ENCODE results near the gene PELI2.

Gene PELI2

DNA sequence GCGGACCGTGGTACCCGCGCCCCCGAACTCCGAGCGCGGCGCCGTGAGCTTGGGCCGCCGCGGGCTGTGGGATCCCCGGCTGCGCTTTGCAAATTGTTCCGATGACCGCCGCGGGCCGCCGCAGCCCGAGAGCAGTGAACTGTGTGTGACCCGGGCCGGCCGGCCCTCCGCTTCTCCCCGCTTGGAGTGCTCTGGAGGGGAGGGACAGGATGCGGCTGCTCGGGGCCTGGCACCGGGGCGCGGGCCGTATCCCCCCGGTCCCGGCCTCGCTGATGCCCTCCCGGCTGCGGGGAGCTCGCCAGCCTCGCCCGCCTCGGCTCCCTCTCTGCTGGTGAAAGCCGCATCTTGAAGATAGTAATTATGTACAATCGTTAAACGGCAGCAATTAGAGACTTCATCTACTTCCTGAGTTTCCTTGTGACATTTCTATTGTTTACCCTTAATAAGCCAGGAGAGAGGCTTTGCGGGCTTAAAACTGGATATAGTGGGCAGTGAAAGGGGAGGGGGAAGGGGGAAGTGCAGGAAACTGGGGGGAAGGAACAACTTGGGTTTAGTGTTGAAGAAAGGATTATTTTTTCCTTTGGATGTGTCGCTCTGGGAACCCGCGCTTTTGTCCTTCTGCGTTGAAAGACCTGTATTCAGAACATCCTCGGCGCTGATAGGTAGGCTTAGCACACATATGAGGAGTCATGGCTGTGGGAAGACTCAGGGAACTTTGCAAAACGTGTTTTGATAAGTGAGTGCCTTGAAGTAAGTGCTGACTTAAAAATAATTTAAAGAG, 1.2 kb downstream of the PELI2 start:
- in situ Hi-C loops (cut with HindIII; ENCODE audit: low sequenced_read_pairs): no loop called here

- in situ Hi-C loops (cut with HindIII; ENCODE audit: low sequenced_read_pairs): no loop called here
Measured at GRCh38 chr14:56120091-56120691, 2.0 kb downstream of the PELI2 start.

GRCh38 chr14:56121816-56122215, 3.6 kb downstream of the PELI2 start:
- in situ Hi-C loops (cut with HindIII; ENCODE audit: low sequenced_read_pairs): no loop called here

DNA sequence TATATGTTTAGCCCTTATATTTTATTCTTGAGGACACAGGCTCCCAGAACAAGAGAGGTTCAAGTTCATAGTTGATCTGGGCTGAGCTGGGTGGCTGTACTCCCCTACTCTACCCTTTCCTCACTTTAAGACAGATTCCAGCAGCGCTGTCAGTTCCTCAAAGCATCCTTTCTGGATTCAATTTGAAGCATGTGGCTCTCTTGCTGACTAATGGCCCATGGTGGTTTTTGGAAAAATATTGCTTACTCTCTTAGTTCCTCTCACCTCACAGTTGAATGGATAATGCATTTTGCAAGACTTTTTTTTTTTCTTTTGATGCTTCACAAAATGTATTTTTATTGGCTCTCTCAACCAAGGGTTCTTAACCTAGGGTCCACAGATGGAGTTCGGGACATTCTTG, 4.1 kb downstream of the PELI2 start:
- in situ Hi-C loops (cut with HindIII; ENCODE audit: low sequenced_read_pairs): no loop called here

GRCh38 chr14:56124327-56124726, 6.1 kb downstream of the PELI2 start:
- in situ Hi-C loops (cut with HindIII; ENCODE audit: low sequenced_read_pairs): no loop called here

DNA sequence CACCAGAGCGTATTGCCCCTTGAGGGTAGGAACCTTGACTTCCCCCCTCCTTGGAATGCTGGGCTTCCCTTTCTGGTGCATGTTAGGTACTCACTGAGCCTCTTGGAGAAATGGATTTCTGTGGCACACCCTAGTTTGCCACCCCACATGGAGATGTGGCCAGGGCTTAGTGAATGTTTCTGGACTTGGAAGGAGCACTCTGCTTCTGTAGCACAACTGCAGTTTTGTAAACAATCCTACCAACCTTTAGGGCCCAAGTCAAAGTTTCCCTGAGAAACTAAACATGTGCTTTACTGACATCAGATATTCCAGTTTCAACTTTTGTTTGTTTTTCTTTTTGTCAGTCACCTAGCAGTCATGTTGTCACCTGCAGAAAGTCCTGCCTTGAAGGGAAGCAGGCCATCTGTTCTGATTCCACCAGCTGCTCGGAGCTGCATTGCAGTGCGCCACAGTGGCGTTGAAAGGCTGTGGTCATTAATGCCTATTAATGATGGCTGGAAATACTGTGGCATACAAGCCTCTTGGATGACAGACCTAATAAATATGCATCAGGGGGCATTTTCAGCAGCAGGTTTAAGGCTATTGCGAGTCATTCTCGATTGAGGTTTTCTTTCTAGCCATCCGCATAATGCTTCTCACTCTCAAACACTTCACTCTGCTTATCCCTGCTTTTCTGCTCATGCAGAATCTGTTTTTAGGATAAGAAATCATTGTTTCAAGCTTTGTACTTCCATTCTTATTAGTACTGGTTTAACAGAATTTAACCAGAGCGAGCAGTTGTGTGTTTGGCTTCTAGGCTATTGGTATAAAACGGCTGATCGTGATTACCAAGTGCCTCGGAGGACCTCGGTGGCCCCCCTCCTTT, 7.8 kb downstream of the PELI2 start:
- in situ Hi-C loops (cut with HindIII; ENCODE audit: low sequenced_read_pairs): no loop called here

DNA sequence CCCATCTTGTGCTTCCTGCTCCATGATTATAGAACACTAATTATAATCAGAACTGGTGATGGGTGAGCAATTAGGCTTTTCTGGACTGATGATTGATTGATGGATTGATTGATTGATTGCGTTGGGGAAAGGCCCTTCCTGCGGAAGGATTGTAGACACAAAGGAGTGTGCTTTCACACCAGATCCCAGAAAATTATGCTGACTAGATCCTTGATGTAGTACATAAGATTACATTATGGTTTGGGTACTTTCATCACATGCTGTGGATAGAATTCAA, 8.4 kb downstream of the PELI2 start:
- in situ Hi-C loops (cut with HindIII; ENCODE audit: low sequenced_read_pairs): no loop called here

DNA sequence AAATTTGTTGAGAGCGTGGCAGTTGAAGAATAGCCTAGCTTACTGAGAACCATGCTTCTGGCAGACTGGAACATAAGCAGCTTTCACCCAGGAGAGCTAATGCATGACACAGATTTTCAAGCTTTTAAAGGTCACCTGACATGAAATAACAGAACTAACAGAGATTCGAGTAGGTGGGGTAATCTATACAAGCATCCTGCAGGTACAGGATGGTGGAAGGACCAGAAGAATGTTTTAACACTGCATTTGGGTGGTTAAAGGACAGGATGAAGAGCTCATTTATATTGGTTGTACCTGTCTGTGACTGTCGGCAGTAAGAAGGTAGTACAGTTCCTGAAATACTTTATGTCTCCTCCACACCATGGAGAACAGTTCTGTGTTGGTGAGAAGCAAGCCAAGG, 8.9 kb downstream of the PELI2 start:
- in situ Hi-C loops (cut with HindIII; ENCODE audit: low sequenced_read_pairs): no loop called here

GRCh38 chr14:56129092-56129491, 10.9 kb downstream of the PELI2 start:
- in situ Hi-C loops (cut with HindIII; ENCODE audit: low sequenced_read_pairs): no loop called here

DNA sequence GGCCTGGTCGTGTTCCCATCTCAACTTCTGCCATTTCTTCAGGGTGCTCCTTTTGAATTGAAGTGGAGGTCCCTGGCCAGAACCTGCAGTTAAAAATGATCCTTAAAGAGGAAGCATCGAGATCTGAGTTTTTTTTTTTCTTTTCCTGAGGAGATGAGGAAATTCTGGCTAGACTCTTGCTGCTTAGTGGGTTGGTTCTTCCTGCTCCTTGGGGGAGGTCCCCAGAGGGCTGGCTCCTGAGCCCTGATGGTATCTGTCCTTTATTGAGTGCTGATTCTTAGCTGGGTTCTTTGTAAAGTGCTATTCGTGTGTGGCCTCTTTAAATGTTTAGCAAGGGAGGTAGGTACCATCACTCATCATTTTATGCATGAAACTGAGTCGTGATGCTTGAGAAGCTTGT, 11.7 kb downstream of the PELI2 start:
- in situ Hi-C loops (cut with HindIII; ENCODE audit: low sequenced_read_pairs): no loop called here

DNA sequence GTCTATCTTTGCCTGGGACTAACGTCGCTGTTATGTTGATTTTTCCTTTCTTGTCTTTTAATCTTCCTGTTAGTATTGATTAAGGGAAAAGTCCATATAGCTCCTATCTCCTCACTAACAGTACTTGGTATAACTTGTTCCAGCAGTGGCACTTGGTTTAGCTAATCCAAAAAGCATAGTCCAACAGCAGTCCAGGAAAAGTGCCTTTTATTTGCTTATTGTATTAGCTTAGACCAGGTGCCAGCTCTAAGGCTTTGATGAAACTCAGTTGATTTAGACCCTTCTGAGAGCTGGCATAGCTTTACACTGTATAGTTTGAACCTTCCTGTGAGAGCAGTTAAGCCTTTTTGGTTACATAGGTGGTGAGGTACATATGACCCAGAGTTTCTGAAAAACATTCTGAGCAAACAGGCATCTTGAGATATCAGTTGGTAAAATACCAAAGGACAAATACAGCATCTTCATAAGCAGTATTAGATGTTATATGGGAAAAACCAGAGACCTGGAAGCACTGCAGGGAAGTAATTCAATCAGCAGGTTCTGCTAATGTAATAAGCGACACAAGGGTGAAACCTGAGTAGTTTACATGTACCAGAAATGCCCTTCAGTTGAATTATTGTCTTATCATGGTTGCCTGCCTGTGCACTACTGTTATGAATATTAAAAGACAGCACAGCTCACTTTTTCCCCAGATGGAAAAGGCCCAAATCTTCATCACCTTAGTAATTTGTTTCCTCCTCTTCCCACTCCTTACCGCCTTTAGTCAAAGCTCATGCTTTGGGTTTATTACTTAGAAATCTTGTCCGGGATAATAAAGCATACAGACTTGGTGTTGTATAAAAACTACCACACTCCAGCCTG, 13.0 kb downstream of the PELI2 start:
- in situ Hi-C loops (cut with HindIII; ENCODE audit: low sequenced_read_pairs): no loop called here

GRCh38 chr14:56131865-56132833, 13.9 kb downstream of the PELI2 start:
- in situ Hi-C loops (cut with HindIII; ENCODE audit: low sequenced_read_pairs): no loop called here

GRCh38 chr14:56133547-56133946, 15.3 kb downstream of the PELI2 start:
- in situ Hi-C loops (cut with HindIII; ENCODE audit: low sequenced_read_pairs): no loop called here

- in situ Hi-C loops (cut with HindIII; ENCODE audit: low sequenced_read_pairs): no loop called here
Measured at GRCh38 chr14:56135001-56135400, 16.8 kb downstream of the PELI2 start.

- in situ Hi-C loops (cut with HindIII; ENCODE audit: low sequenced_read_pairs): no loop called here
Measured at GRCh38 chr14:56135668-56136067, 17.5 kb downstream of the PELI2 start.

DNA sequence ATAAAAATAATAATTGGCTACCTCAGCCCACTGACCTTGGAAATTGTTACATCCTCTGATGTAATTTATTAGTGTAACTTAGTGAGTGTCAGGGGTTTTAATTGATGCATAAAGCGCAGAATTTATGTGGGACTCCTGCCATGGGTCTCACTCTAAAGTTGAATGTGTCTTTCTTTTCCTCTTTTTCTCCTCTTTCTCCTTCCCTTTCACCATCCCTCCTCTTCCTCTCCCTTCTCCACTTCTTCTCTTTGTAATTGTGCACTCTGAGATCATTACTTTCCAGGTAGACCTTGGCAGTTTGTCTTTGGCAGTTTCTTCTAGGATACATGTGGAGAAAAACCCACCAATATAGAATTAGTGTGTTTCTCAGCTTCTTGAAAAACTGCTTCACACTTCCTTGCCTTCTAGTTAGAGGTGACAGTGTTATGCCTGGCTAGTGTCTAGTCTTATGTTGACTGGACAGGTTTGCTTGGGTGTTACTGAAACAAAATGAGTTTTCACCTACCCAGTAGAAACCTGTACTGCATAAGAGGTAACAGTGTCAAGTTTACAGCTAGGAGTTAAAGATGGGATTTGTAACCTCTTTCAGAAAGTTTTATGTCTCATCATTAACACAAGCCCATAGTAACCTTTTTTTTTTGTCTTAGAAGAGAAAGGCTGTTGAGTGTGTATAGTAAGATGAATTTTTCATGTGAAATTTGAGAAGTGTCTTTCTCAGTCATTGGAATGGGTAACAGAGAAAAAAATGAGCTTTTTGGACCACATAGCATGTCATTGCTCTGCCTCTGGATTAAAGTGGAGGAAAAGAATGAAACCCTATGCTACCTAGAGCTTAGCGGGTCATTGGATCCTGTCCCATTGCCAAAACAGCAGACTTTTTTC, 18.6 kb downstream of the PELI2 start:
- in situ Hi-C loops (cut with HindIII; ENCODE audit: low sequenced_read_pairs): no loop called here

GRCh38 chr14:56137453-56137807, 19.2 kb downstream of the PELI2 start:
- in situ Hi-C loops (cut with HindIII; ENCODE audit: low sequenced_read_pairs): no loop called here

DNA sequence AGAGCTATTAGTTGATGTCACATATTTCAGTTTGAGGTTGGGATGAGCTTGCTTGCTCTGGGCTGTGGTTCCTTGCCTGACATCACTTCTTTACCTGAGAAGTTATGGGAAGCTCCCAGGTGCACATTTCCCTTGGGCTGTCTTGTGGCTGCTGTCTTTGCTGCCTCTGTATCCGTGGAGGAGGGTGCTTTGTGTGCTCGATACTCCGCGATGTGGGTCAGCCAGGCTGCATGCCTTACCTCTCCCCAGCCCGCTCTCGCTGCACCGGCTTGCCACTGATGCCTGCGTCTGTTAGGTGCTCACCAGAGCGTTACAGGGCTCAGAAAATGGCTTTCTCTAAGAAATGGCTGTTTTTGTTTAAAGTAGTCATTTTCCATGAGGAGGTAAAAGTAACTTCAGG, 19.6 kb downstream of the PELI2 start:
- in situ Hi-C loops (cut with HindIII; ENCODE audit: low sequenced_read_pairs): no loop called here

GRCh38 chr14:56138928-56139327, 20.7 kb downstream of the PELI2 start:
- in situ Hi-C loops (cut with HindIII; ENCODE audit: low sequenced_read_pairs): no loop called here

All from DLD1 (cell line).